SK-N-SH treated with all-trans-retinoic acid at 6 μM for 48 hours (cell line): ENCODE results near the gene SYNJ1.

Experiments used
- ARNTL ChIP-seq: fragments of 450-650 bp; formaldehyde crosslinking; IDR thresholded peaks from 2 replicates; pipeline ENCODE4 v1.5.0; 2020; ENCODE audit warnings: low read depth, mild to moderate bottlenecking, moderate library complexity, borderline replicate concordance
- BACH2 ChIP-seq: fragments of 250-450 bp; sonication (Bioruptor Pico); IDR thresholded peaks from 2 replicates; pipeline ENCODE4 v1.9.0; 2021; ENCODE audit warnings: mild to moderate bottlenecking, borderline replicate concordance
- CSDC2 ChIP-seq: fragments of 250-450 bp; sonication (Bioruptor Pico); IDR thresholded peaks from 2 replicates; pipeline ENCODE4 v1.5.0; 2020; ENCODE audit warnings: mild to moderate bottlenecking, moderate library complexity
- CSRNP3 ChIP-seq: fragments of 250-450 bp; sonication (Bioruptor Pico); IDR thresholded peaks from 2 replicates; pipeline ENCODE4 v1.5.1; 2021; ENCODE audit warnings: mild to moderate bottlenecking, moderate library complexity
- ESRRG ChIP-seq: fragments of 250-450 bp; sonication (Bioruptor Pico); IDR thresholded peaks from 2 replicates; pipeline ENCODE4 v1.6.1; 2021; ENCODE audit warnings: mild to moderate bottlenecking
- OSR1 ChIP-seq: fragments of 250-450 bp; sonication (Bioruptor Pico); IDR thresholded peaks from 2 replicates; pipeline ENCODE4 v1.8.0; 2022; ENCODE audit warnings: moderate library complexity, mild to moderate bottlenecking, inconsistent platforms
- PATZ1 ChIP-seq: fragments of 250-450 bp; sonication (Bioruptor Pico); IDR thresholded peaks from 2 replicates; pipeline ENCODE4 v1.8.0; 2020; ENCODE audit warnings: mild to moderate bottlenecking, moderate library complexity, borderline replicate concordance
- POU6F1 ChIP-seq: fragments of 250-450 bp; sonication (Bioruptor Pico); IDR thresholded peaks from 2 replicates; pipeline ENCODE4 v1.8.0; 2021; ENCODE audit warnings: low read depth, mild to moderate bottlenecking, moderate library complexity, borderline replicate concordance
- PPARA ChIP-seq: fragments of 250-450 bp; sonication (Bioruptor Pico); IDR thresholded peaks from 2 replicates; pipeline ENCODE4 v1.5.0; 2020; ENCODE audit warnings: mild to moderate bottlenecking, borderline replicate concordance
- RARB ChIP-seq: fragments of 250-450 bp; sonication (Bioruptor Pico); IDR thresholded peaks from 2 replicates; pipeline ENCODE4 v1.8.0; 2021; ENCODE audit warnings: mild to moderate bottlenecking, moderate library complexity
- SNAI2 ChIP-seq: fragments of 250-450 bp; sonication (Bioruptor Pico); IDR thresholded peaks from 2 replicates; pipeline ENCODE4 v1.5.0; 2020; ENCODE audit warnings: mild to moderate bottlenecking, moderate library complexity
- ZFP30 ChIP-seq: fragments of 450-650 bp; formaldehyde crosslinking; IDR thresholded peaks from 2 replicates; pipeline ENCODE4 v1.5.0; 2022; ENCODE audit warnings: mild to moderate bottlenecking, moderate library complexity
- TF ChIP-seq, protein P1 (sequence below): fragments of 250-450 bp; sonication (Bioruptor Pico); IDR thresholded peaks from 2 replicates; pipeline ENCODE4 v1.5.1; 2020; ENCODE audit warnings: low read depth, mild to moderate bottlenecking, moderate library complexity

- TF ChIP-seq SNAI2 (no peak), CSDC2 (CRISPR knock-in tag) (no peak), POU6F1 (CRISPR knock-in tag) (no peak), ARNTL (CRISPR knock-in tag) (no peak), ESRRG (CRISPR knock-in tag) (no peak), RARB (CRISPR knock-in tag) (no peak), OSR1 (CRISPR knock-in tag) (no peak), PPARA (no peak), PATZ1 (CRISPR knock-in tag) (no peak), ZFP30 (CRISPR knock-in tag) (no peak), BACH2 (CRISPR knock-in tag) (no peak), CSRNP3 (no peak)
- TF ChIP-seq, protein P1, sequence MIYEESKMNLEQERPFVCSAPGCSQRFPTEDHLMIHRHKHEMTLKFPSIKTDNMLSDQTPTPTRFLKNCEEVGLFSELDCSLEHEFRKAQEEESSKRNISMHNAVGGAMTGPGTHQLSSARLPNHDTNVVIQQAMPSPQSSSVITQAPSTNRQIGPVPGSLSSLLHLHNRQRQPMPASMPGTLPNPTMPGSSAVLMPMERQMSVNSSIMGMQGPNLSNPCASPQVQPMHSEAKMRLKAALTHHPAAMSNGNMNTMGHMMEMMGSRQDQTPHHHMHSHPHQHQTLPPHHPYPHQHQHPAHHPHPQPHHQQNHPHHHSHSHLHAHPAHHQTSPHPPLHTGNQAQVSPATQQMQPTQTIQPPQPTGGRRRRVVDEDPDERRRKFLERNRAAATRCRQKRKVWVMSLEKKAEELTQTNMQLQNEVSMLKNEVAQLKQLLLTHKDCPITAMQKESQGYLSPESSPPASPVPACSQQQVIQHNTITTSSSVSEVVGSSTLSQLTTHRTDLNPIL (CRISPR knock-in tag): no peak
Measured at GRCh38 chr21:32733356-32733755, 5.5 kb upstream of the SYNJ1 start.
